H1 (cell line): ENCODE data around the gene EIF4E3.

Source experiments
- HDAC6 ChIP-seq: IDR thresholded peaks from one replicate; pipeline ENCODE4 v1.7.1; 2012; ENCODE audit warnings: low read depth, mild to moderate bottlenecking, inconsistent platforms, low read length, moderate library complexity
- POLR2A ChIP-seq, 2 experiments: IDR thresholded peaks; 1 replicate in 1 of 2; 2 replicates in 1 of 2; pipeline ENCODE4 v1.6.1; 2011; ENCODE audit warnings: low read depth in 2 of 2, low read length in 2 of 2, mild to moderate bottlenecking in 2 of 2; ENCODE audit errors: control extremely low read depth in 1 of 2
- POLR2AphosphoS5 ChIP-seq: IDR thresholded peaks from 2 replicates; pipeline ENCODE4 v1.6.1; 2011; ENCODE audit warnings: low read depth, low read length
- TF ChIP-seq, protein P1 (sequence below), 3 experiments: IDR thresholded peaks; 1 replicate in 2 of 3; 2 replicates in 1 of 3; pipeline versions ENCODE4 v1.5.1 to v1.6.1; 2011; ENCODE audit warnings: low read length in 3 of 3, mild to moderate bottlenecking in 3 of 3, inconsistent platforms in 2 of 3, low read depth in 1 of 3, moderate library complexity in 1 of 3; ENCODE audit not compliant: insufficient read depth in 1 of 3; ENCODE audit errors: control extremely low read depth in 1 of 3

- TF ChIP-seq, protein P1, sequence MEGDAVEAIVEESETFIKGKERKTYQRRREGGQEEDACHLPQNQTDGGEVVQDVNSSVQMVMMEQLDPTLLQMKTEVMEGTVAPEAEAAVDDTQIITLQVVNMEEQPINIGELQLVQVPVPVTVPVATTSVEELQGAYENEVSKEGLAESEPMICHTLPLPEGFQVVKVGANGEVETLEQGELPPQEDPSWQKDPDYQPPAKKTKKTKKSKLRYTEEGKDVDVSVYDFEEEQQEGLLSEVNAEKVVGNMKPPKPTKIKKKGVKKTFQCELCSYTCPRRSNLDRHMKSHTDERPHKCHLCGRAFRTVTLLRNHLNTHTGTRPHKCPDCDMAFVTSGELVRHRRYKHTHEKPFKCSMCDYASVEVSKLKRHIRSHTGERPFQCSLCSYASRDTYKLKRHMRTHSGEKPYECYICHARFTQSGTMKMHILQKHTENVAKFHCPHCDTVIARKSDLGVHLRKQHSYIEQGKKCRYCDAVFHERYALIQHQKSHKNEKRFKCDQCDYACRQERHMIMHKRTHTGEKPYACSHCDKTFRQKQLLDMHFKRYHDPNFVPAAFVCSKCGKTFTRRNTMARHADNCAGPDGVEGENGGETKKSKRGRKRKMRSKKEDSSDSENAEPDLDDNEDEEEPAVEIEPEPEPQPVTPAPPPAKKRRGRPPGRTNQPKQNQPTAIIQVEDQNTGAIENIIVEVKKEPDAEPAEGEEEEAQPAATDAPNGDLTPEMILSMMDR (IDR thresholded peaks at IDR 0.05; ENCODE audit: control extremely low read depth in 1 of 3, insufficient read depth in 1 of 3, low read depth in 1 of 3, low read length in 3 of 3) = no peak
- TF ChIP-seq HDAC6 (no peak), POLR2AphosphoS5 (no peak), POLR2A (IDR thresholded peaks at IDR 0.05; ENCODE audit: control extremely low read depth in 1 of 2, low read depth in 2 of 2, low read length in 2 of 2) (no peak)
Measured at GRCh38 chr3:71723452-71724170, 1.6 kb downstream of the EIF4E3 start.
